ENCODE results near the gene KCNB1.

The KCNB1 gene

GRCh38 chr20:49372095-49372734 is 110.3 kb downstream of the KCNB1 start:
- no peaks in the 10 kb centered on the region for H3K4me1 Mint-ChIP-seq (ENCODE audit: low read depth)
- no peak overlapping the region for H3K4me3 Mint-ChIP-seq
- H3K9me3 Mint-ChIP-seq (ENCODE audit: low read depth): no peaks in the 10 kb centered on the region
- H3K27me3 Mint-ChIP-seq: peaks cover 4% of the 10 kb centered on the region
- H3K27ac Mint-ChIP-seq: no peak overlapping the region
- H3K36me3 Mint-ChIP-seq: no peaks in the 10 kb centered on the region

- H3K9me3 Mint-ChIP-seq (ENCODE audit: low read depth): no peaks in the 10 kb centered on the region
- no peak overlapping the region for H3K4me3 Mint-ChIP-seq
- no peaks in the 10 kb centered on the region for H3K4me1 Mint-ChIP-seq (ENCODE audit: low read depth)
- peaks cover 6% of the 10 kb centered on the region for H3K27me3 Mint-ChIP-seq
- H3K27ac Mint-ChIP-seq: no peak overlapping the region
- no peaks in the 10 kb centered on the region for H3K36me3 Mint-ChIP-seq
These were observed 113.9 kb downstream of the KCNB1 start for GRCh38 chr20:49368596-49368995.

- H3K9me3 Mint-ChIP-seq (ENCODE audit: low read depth): no peaks in the 10 kb centered on the region
- H3K27ac Mint-ChIP-seq: no peak overlapping the region
- H3K27me3 Mint-ChIP-seq: peaks cover 6% of the 10 kb centered on the region
- no peaks in the 10 kb centered on the region for H3K4me1 Mint-ChIP-seq (ENCODE audit: low read depth)
- no peaks in the 10 kb centered on the region for H3K36me3 Mint-ChIP-seq
- H3K4me3 Mint-ChIP-seq: no peak overlapping the region
These were observed 115.4 kb downstream of the KCNB1 start for GRCh38 chr20:49367113-49367512.

- Mint-ChIP-seq H3K9me3 (ENCODE audit: low read depth) (no peaks in the 10 kb centered on the region), H3K4me3 (no peak overlapping the region), H3K27ac (no peak overlapping the region), H3K27me3 (peaks cover 6% of the 10 kb centered on the region), H3K36me3 (no peaks in the 10 kb centered on the region), H3K4me1 (ENCODE audit: low read depth) (no peaks in the 10 kb centered on the region)
These were observed 115.8 kb downstream of the KCNB1 start for GRCh38 chr20:49366687-49367086.

GRCh38 chr20:49361862-49362660 is 120.4 kb downstream of the KCNB1 start:
- Mint-ChIP-seq H3K27me3 (peaks cover 7% of the 10 kb centered on the region), H3K27ac (no peak overlapping the region), H3K36me3 (no peaks in the 10 kb centered on the region), H3K4me3 (no peak overlapping the region), H3K9me3 (ENCODE audit: low read depth) (no peaks in the 10 kb centered on the region), H3K4me1 (ENCODE audit: low read depth) (no peaks in the 10 kb centered on the region)

GRCh38 chr20:49360242-49360968 is 122.1 kb downstream of the KCNB1 start:
- no peak overlapping the region for H3K4me3 Mint-ChIP-seq
- H3K27me3 Mint-ChIP-seq: peaks cover 7% of the 10 kb centered on the region
- no peaks in the 10 kb centered on the region for H3K36me3 Mint-ChIP-seq
- H3K9me3 Mint-ChIP-seq (ENCODE audit: low read depth): no peaks in the 10 kb centered on the region
- no peak overlapping the region for H3K27ac Mint-ChIP-seq
- H3K4me1 Mint-ChIP-seq (ENCODE audit: low read depth): no peaks in the 10 kb centered on the region

- Mint-ChIP-seq H3K4me3 (no peak overlapping the region), H3K27me3 (peaks cover 11% of the 10 kb centered on the region), H3K9me3 (ENCODE audit: low read depth) (no peaks in the 10 kb centered on the region), H3K36me3 (no peaks in the 10 kb centered on the region), H3K4me1 (ENCODE audit: low read depth) (no peaks in the 10 kb centered on the region), H3K27ac (no peak overlapping the region)
These were observed 125.8 kb downstream of the KCNB1 start for GRCh38 chr20:49356676-49357075.

- Mint-ChIP-seq H3K9me3 (ENCODE audit: low read depth) (no peaks in the 10 kb centered on the region), H3K27me3 (peaks cover 5% of the 10 kb centered on the region), H3K27ac (no peak overlapping the region), H3K4me1 (ENCODE audit: low read depth) (no peaks in the 10 kb centered on the region), H3K36me3 (no peaks in the 10 kb centered on the region), H3K4me3 (no peak overlapping the region)
These were observed 127.8 kb downstream of the KCNB1 start for GRCh38 chr20:49354673-49355072.

- Mint-ChIP-seq H3K36me3 (no peaks in the 10 kb centered on the region), H3K4me1 (ENCODE audit: low read depth) (no peaks in the 10 kb centered on the region), H3K4me3 (no peak overlapping the region), H3K27ac (no peak overlapping the region), H3K9me3 (ENCODE audit: low read depth) (no peaks in the 10 kb centered on the region), H3K27me3 (peaks cover 5% of the 10 kb centered on the region)
These were observed 129.1 kb downstream of the KCNB1 start for GRCh38 chr20:49353348-49353747.

- Mint-ChIP-seq H3K4me3 (no peak overlapping the region), H3K4me1 (ENCODE audit: low read depth) (no peaks in the 10 kb centered on the region), H3K27ac (no peak overlapping the region), H3K36me3 (no peaks in the 10 kb centered on the region), H3K27me3 (peaks cover 5% of the 10 kb centered on the region), H3K9me3 (ENCODE audit: low read depth) (no peaks in the 10 kb centered on the region)
These were observed 129.7 kb downstream of the KCNB1 start for GRCh38 chr20:49352751-49353150.

GRCh38 chr20:49351775-49352174 is 130.7 kb downstream of the KCNB1 start:
- Mint-ChIP-seq H3K27me3 (peaks cover 5% of the 10 kb centered on the region), H3K36me3 (no peaks in the 10 kb centered on the region), H3K9me3 (ENCODE audit: low read depth) (no peaks in the 10 kb centered on the region), H3K27ac (no peak overlapping the region), H3K4me1 (ENCODE audit: low read depth) (peaks cover 2% of the 10 kb centered on the region), H3K4me3 (no peak overlapping the region)

GRCh38 chr20:49349694-49350252 is 132.7 kb downstream of the KCNB1 start:
- H3K36me3 Mint-ChIP-seq: no peaks in the 10 kb centered on the region
- H3K27me3 Mint-ChIP-seq: peaks cover 4% of the 10 kb centered on the region
- H3K27ac Mint-ChIP-seq: no peak overlapping the region
- no peak overlapping the region for H3K4me3 Mint-ChIP-seq
- H3K4me1 Mint-ChIP-seq (ENCODE audit: low read depth): peaks cover 2% of the 10 kb centered on the region
- no peaks in the 10 kb centered on the region for H3K9me3 Mint-ChIP-seq (ENCODE audit: low read depth)

- H3K9me3 Mint-ChIP-seq (ENCODE audit: low read depth): no peaks in the 10 kb centered on the region
- H3K27ac Mint-ChIP-seq: no peak overlapping the region
- H3K27me3 Mint-ChIP-seq: peaks cover 4% of the 10 kb centered on the region
- H3K4me1 Mint-ChIP-seq (ENCODE audit: low read depth): peaks cover 2% of the 10 kb centered on the region
- H3K4me3 Mint-ChIP-seq: no peak overlapping the region
- H3K36me3 Mint-ChIP-seq: no peaks in the 10 kb centered on the region
These were observed 133.4 kb downstream of the KCNB1 start for GRCh38 chr20:49349078-49349477.

GRCh38 chr20:49348563-49348962 is 133.9 kb downstream of the KCNB1 start:
- Mint-ChIP-seq H3K9me3 (ENCODE audit: low read depth) (no peaks in the 10 kb centered on the region), H3K27me3 (peaks cover 4% of the 10 kb centered on the region), H3K4me1 (ENCODE audit: low read depth) (peaks cover 2% of the 10 kb centered on the region), H3K36me3 (no peaks in the 10 kb centered on the region), H3K4me3 (no peak overlapping the region), H3K27ac (no peak overlapping the region)

GRCh38 chr20:49347156-49347555 is 135.3 kb downstream of the KCNB1 start:
- H3K9me3 Mint-ChIP-seq (ENCODE audit: low read depth): no peaks in the 10 kb centered on the region
- H3K27me3 Mint-ChIP-seq: peaks cover 4% of the 10 kb centered on the region
- no peak overlapping the region for H3K4me3 Mint-ChIP-seq
- H3K4me1 Mint-ChIP-seq (ENCODE audit: low read depth): peaks cover 2% of the 10 kb centered on the region
- no peak overlapping the region for H3K27ac Mint-ChIP-seq
- H3K36me3 Mint-ChIP-seq: no peaks in the 10 kb centered on the region
